GM19455 (cell line): ENCODE data around the gene PRDX5.

Experiments
- ATAC-seq: cut with Tn5 transposase; IDR thresholded peaks from one replicate; pipeline ENCODE4 v1.9.1; 2021; ENCODE audit not compliant: unreplicated experiment

PRDX5 gene

DNA sequence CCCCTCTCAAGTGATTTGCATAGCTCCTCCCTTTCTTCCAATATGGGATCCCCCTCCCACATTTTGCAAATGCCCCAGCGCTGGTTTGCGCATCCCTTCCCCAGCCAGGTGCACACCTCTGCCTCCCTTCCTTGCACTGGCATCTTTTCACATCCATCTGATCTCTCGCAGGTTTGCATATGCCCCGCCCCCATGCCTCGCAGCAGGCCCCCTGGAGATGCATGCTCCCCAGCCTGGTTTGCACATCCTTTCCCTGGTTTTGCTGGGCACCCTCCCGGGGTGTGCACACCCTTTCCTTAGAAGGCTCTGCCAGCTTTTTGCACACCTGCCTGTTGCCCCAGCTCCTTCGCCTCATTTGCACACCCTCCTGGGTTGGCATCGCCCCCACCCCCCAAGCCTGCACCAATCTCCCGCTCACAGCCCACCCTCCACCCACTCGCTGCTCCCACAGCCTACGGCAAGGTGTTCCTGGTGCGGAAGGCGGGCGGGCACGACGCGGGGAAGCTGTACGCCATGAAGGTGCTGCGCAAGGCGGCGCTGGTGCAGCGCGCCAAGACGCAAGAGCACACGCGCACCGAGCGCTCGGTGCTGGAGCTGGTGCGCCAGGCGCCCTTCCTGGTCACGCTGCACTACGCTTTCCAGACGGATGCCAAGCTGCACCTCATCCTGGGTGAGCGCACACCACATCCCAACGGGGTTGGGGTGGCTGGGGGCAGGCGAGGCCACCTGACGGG, 42.0 kb downstream of the PRDX5 start:
- no peak for ATAC-seq

GRCh38 chr11:64360448-64360921, 42.6 kb downstream of the PRDX5 start:
- no peak for ATAC-seq

DNA sequence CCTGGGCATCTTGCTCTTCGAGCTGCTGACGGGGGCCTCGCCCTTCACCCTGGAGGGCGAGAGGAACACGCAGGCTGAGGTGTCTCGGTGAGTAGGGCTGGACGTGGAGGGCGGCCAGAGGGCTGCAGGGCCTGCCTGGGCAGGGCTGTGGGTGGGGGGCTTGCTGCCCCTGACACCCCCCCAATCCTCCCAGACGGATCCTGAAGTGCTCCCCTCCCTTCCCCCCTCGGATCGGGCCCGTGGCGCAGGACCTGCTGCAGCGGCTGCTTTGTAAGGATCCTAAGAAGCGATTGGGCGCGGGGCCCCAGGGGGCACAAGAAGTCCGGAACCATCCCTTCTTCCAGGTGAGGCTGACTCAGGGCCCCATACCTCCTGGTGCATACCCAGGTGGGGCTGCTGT, 43.7 kb downstream of the PRDX5 start:
- no peak for ATAC-seq

GRCh38 chr11:64362339-64362738, 44.4 kb downstream of the PRDX5 start:
- ATAC-seq = no peak

DNA sequence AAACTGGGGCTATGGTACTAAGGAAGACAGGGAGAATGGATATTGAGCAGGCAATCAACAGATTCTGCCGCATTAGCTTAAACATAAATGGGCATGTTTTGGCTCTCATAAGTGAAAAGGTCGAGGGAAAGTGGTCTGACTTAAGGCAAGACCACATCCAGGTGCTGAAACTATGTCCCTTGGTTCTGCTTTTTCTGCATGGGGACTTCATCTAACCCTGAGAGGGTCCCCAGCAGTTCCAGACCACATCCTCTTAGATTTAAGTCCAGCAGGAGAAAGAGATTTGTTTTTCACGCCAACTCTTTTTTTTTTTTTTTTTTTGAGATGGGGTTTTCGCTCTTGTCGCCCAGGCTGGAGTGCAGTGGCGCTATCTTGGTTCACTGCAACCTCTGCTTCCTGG, 46.5 kb downstream of the PRDX5 start:
- no peak for ATAC-seq

DNA sequence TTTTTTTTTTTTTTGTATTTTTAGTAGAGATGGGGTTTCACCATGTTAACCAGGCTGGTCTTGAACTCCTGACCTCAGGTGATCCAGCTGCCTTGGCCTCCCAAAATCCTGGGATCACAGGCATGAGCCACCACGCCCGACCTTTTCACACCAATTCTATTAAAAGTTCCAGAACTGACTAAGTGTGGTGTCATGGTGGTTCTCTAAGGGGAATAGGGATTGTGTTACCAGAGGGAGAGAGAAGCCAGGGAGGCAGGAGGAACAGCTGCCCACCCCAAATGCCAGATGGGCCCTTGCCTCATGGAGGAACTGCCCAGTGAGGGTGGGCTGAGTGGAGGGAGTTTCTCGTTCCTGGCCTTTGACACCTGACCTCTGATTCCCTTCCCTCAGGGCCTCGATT, 47.0 kb downstream of the PRDX5 start:
- no peak for ATAC-seq

DNA sequence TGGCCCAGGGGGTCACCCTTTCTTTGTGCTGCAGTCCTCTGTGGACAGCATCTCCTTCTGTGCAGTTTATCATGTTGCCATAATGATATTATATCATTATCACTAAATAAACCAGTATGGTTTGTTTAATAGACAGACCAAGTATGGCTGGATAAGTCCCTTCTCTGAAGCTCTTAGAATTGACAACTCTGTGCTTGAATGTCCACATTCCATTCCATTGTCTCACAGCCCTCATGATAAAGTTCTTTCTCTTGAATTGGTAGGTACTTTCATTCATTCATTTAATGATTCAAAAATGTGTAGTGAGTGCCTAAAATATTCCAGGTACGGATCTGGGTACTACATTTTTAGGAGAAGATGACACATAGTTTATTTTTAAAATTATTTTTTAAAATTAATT, 48.8 kb downstream of the PRDX5 start:
- no peak for ATAC-seq

DNA sequence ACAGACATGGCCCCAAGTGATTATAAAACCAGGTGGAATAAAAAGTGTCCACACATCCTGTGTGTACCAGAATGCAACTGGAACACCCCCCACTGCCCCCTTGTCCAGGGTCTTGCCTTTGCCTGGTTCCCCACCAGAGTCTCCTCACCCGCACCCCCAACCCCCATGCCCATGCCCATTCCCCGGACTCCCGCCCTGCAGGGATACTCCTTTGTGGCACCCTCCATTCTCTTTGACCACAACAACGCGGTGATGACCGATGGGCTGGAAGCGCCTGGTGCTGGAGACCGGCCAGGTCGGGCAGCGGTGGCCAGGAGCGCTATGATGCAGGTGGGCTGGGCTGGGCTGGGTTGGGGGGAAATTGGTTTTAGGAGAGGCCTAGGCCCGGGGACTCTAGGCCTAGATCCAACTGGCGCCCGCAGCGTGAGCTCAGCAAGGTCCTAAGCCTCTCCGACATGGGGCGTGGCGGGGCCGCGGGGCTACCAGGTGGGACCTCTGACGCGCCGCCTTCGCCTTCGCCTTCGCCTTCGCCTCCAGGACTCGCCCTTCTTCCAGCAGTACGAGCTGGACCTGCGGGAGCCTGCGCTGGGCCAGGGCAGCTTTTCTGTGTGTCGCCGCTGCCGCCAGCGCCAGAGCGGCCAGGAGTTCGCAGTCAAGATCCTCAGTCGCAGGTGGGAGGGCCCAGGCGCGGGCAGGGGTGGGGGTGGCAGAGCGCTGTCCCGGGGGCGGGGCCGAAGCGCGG, 50.2 kb downstream of the PRDX5 start:
- no peak for ATAC-seq

DNA sequence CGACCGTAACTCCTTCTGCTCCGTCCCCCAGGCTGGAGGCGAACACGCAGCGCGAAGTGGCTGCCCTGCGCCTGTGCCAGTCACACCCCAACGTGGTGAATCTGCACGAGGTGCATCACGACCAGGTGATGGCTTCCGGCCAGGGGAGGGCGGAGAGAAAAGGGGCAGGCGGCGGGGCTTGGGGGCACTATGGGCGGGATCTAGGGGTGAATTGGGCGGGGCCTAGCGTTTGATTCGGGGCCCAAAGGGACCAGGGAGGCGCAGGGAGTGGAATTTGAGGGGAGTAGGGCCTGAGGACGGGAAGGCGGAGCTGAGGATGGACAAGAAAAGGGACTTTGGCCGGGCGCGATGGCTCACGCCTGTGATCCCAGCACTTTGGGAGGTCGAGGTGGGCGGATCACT, 50.8 kb downstream of the PRDX5 start:
- no peak for ATAC-seq

GRCh38 chr11:64369440-64370421, 51.8 kb downstream of the PRDX5 start:
- no peak for ATAC-seq

- ATAC-seq = no peak
These were observed 53.3 kb downstream of the PRDX5 start for GRCh38 chr11:64371201-64371600.
